OCI-M1 (cell line): ENCODE measurements around the gene EDDM13.
"Not testable (repeated sequence)": the region's sequence is repeated elsewhere in the genome, so short reads cannot be mapped to it uniquely, and the experiment has no call there.

Source experiments
- DNase-seq: peaks from one replicate; lab custom pipeline; 2025; lab: John Stamatoyannopoulos, UW

The EDDM13 gene, protein sequence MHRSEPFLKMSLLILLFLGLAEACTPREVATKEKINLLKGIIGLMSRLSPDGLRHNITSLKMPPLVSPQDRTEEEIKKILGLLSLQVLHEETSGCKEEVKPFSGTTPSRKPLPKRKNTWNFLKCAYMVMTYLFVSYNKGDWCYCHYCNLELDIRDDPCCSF

DNA sequence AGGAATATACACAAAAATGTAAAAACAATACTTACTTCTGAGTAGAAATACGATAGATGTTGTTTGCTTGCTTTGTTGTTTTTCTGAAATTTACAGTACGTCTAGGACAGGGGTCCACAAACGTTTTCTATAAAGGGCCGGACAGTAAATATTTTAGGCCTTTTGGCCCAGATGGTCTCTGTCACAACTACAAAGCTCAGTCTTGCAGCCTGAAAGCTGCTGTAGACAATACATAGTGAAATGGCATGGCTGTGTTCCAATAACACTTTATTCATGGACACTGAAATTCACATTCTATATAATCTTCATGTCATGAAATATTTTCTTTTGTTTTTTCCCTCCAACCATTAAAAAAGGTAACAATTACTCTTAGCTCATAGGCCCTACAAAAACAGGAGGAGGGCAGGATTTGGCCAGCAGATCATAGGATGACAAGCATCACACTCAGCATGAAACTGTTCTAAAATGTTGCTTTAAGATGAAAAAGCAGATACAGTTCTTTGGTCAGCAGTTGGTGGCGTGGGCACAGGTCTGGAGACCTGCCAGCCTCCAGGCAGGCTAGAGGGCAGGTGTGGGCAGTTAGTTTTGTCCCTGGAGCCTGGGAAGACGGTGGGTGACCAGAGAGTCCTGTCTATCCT, at the start of gene EDDM13:
EDDM13 (plus strand) TSS at position 588 of the 638 bp plus-strand sequence. CDS start 87 bp downstream, outside the sequence.
- DNase-seq: no peak

DNA sequence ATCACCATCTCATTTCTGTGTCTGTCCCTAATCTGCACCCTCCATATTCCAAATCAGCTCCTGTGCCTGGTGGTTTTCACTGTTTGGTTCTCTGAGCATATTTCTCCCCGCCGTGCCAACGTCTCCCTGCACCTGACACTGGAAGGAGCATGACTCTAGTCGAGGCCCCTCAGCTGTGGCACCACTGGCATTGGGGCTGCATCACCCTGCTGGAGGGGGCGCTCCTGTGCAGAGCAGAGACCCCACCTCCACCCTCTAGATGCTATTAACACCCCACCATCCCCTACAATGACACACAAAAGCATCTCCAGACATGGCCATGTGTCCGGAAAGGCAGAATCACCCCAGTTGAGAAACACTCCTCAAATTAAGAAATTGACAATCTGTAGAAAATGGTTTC, 49.6 kb upstream of the EDDM13 start:
- no peak for DNase-seq

DNA sequence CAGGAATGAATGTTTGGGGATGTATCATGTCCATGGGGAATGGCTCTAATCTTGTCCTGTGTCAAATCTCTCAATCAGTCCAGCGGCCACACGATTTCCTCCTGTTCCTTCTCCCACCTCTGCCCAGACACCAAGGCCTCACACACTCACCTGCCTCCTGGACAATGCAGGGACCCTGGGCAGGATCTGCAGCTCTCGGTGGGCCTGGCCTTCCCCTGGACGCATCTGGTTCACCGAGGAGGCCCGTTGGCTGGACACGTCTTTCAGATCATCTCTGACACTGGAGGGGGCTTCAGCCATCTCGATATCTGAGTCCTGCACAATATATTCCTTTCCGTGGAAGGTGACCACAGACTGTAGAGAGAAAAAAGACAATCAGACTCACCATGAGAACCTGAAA, 49.1 kb upstream of the EDDM13 start:
- DNase-seq: no peak

DNA sequence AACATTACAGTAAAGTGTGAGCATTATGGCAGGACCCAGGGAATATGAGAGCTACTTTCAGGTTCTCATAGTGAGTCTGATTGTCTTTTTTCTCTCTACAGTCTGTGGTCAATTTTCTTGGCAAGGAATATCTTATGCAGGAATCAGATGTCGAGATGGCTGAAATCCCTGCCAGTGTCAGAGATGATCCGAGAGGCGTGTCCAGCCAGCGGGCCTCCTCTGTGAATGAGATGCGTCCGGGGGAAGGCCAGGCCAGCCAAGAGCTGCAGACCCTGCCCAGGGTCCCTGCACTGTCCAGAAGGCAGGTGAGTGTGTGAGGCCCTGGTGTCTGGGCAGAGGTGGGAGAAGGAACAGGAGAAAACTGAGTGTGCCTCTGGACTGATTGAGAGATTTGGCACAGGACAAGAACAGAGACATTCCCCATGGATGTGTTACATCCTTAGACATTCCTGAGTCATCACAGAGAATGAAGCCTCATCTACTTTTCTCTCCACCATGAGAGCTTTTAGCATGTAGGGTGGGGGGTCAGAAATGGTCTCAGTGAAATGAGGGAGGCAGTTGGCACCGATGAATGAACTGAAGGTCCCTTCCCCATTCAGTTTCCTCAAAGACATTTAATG, 27.3 kb upstream of the EDDM13 start:
- DNase-seq: no peak

DNA sequence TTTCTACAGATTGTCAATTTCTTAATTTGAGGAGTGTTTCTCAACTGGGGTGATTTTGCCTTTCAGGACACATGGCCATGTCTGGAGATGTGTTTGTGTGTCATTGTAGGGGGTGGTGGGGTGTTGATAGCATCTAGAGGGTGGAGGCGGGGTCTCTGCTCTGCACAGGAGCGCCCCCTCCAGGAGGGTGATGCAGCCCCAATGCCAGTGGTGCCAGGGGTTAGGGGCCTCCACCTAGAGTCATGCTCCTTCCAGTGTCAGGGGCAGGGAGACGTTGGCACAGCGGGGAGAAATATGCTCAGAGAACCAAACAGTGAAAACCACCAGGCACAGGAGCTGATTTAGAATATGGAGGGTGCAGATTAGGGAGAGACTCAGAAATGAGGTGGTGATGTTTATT, 26.8 kb upstream of the EDDM13 start:
- not testable (repeated sequence) for DNase-seq

DNA sequence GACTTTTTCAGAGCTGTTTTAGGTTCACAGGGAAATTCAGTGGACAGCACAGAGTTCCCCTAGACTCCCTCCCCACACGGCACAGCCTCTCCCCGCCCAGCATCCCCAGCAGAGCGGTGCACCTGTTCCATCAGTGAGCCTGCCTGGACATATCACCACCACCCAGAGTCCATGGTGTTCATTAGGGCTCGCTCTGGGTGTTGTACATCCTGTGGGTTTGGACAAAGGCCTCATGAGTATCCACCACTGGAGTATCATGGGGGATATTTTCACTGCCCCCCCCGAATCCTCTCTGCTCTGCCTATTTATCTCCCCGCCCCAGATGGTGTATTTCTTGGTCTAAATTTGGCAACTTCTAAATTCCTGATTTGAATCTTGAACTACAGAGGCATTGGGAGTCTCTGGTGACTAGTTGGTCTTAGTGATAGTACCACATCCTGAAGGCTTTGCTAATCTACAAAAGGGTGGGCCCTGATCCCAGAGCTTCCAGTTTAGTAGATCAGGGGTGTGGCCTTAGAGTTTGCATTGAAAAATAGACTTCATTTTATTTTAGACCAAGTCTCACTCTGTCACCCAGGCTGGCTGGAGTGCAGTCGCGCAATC, 23.7 kb upstream of the EDDM13 start:
- DNase-seq: peak; percentile 93

DNA sequence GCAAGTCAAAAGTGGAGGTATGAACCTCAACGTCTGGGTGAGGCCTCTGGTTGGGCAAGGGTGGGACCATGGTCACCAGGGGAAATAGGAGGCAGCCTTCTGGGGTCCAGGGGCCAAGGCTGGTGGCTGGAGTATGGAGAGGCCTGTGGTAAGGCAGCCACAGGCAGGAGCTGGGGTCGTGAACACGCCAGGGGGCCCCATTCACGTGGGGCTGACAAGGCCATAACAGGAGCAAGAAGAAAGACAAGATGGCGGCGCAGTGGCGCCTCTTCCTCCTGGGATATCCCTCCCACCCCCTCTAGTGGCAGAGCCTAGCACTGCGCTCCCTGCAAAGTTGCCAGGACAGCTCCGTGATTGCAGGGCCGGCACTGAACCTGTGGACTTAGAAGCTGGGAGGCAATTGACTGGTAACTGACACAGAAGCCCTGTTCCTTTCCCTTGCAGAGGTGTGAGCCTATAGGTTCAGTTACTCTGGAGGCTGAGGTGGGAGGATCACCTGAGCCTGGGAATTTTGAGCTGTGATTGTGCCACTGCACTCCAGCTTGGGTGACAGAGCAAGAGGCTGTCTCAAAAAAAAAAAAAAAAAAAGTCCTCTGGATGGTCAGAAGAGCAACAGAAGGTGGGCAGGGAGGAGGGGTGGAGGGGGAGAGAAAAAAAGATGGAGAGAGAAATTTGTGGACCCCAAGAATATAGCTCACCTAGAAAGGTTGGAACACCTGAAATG, 19.7 kb upstream of the EDDM13 start:
- peak; percentile 94 for DNase-seq

DNA sequence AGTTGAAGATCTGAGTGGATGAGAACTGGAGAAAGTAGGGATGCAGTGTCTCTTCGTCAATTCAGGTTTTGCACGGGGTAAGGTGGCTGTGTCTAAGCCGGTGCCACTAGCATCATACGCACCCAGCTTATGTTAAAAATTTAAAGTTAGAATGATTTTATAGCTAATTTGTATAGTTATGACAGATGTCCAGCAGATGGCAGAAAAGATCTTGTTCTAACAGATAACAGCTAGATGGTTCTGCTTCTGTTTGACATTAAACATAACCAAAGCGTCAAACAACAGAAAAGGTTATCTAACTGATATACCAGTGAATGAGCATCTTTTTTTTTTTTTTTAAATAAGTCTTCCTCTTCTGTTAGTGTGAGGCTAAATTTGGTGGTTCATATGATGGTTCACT, 18.8 kb upstream of the EDDM13 start:
- DNase-seq: peak; percentile 91

DNA sequence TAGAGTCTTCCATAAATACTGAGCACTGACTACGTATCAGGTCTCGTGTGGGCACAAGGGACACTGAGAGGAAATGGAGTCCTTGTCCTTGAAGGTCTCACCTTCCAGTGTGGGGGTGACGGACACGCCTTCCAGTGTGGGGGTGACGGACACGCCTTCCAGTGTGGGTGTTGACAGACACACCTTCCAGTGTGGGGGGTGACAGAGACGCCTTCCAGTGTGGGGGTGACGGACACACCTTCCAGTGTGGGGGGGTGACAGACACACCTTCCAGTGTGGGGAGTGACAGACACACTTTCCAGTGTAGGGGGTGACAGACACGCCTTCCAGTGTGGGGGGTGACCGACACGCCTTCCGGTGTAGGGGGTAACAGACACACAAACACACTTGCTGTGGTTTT, 14.3 kb upstream of the EDDM13 start:
- DNase-seq: no peak

DNA sequence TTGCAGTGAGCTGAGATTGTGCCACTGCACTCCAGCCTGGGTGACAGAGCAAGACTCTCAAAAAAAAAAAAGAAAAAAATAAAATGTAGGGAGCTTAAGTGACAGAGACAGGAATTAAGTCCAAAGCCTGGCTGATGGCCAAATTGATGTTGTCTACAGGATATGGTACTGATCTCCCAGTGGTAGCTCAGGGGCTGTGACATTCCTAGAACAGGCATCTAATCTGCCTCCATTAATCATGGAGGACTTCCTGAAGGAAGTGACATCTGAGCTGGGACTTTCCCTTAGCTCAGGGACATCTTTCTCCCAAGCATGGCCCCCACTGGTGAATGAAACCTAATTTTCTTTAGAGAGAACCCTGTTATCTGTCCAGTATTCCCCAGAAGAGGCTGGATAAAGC, 11.4 kb upstream of the EDDM13 start:
- peak; percentile 3 for DNase-seq

DNA sequence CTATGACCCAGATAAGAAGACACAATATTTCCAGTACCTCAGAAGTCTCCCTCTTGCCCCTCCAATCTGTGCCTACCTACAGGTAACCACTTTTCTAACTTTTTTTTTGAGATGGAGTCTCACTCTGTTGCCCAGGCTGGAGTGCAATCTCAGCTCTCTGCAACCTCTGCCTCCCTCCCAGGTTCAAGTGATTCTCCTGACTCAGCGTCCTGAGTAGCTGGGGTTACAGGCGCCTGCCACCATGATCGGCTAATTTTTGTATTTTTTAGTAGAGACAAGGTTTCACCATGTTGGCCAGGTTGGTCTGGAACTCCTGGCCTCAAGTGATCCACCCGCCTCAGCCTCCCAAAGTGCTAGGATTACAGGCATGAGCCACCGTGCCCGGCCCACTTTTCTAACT, 10.6 kb upstream of the EDDM13 start:
- not testable (repeated sequence) for DNase-seq

DNA sequence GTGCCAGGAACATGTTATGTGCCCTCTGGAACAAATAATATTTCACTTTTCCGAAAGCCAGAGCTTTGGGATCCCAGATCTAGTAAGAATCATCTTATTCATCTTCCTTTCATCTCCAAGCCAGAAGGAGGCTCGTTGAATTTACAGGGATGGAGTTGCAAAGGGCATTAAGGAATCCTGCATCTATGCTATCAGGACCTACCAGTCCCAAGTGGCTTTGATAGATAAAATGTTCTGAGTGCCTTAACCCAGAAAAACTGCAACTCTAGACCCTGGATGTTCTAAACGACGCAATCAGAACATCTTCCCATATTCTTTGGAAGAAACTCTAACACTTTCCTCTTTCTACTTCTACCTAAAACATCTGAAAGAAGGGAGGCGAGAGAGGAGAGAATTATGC, 9.2 kb upstream of the EDDM13 start:
- DNase-seq: peak; percentile 5

DNA sequence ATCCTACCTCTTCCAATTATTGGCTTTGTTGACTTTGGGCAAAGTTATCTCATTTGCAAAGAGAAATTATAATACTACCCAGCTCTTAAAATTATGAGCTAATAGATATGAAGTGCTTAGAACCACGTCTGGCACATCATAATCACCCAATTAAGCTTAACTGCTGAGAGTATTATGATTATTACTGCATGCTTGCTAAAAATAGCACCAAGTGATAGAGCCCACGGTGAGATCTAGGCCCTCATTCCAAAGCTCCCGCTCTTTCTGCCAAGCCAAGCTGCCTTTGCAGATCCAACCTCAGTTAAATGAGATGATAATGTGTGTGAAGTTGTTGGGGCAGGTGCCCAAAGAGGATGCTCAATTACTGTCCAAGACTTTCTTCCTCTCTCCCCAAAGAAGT, 6.5 kb upstream of the EDDM13 start:
- no peak for DNase-seq

DNA sequence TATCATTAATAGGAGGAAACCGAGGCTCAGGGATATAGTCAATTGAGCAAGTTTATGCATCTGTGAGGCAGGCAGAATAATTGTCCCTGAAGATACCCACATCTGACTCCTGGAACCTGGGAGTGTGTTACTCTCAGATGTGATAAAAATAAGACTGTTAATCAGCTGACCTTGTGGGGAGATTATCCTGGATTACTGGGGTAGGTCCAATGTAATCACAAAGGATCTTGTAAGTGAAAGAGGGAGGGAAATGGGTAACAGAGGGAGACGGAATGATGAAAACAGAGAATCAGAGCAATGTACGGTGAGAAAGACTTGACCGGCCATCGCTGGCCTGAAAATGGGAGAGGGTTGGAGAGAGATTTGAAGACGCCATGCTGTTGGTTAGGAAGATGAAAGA, 3.2 kb upstream of the EDDM13 start:
- no peak for DNase-seq

DNA sequence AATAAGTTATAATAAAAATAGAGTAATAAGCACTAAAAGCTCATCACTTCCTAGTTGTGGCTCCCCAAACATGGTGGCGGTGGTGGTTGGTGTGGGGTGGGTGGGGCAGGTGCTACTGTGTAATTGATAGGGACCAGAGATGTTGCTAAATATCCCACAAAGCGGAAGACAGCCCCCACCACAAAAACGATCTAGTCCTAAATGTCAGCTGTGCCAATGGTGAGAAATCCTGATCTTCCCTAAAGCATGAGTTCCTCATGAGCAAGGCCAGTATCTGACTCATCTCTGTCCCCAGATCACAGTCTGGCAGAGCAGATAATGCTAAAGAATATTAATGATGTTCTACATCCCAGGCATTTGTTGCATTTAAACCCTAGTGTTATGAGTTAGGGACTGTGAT, 1.9 kb upstream of the EDDM13 start:
- peak; percentile 95 for DNase-seq

DNA sequence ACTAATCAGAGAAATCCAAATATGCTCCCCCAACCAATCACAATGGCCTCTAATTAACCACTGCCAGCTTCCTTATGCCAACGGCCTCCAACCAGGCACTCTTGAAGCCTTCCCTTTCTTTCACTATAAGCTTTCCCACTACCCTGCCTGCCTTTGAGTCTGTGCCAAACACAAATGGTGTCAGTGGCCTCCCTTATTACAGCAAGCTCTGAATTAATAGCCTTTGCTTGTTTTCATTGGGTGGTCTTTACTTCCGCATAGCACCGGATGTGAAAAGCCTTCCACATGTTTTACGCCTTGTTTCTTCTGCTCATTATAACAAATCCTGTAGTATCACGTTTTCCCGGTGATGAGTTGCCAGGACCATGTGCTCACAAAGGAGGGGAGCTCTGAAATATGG, 1.4 kb upstream of the EDDM13 start:
- no peak for DNase-seq

DNA sequence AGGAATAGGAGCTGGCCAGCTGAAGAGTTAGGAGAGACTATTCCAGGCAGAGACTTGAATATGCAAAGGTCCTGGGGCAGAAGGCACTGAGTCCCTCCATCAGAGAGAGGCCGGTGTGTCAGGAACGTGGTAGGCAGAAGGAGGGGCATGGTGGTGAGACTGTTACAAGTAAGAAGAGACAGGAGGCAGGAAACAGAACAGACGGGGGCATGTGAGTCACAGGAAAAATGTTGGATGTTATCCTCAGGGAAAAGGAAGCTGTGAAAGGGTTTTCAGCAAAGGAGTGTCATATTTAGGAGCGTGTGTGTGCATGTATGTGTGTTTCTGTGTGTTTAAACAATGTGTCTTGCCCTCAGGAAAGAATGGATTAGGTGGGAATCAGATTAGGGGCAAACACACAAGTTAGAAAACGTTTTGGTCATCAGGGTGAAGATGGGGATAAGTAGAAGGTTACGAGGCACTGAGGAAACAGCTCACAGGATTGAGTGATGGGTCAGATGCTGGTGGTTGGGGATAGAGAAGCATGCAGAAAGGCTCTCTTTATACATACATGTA, 1.1 kb downstream of the EDDM13 start:
- DNase-seq: no peak

DNA sequence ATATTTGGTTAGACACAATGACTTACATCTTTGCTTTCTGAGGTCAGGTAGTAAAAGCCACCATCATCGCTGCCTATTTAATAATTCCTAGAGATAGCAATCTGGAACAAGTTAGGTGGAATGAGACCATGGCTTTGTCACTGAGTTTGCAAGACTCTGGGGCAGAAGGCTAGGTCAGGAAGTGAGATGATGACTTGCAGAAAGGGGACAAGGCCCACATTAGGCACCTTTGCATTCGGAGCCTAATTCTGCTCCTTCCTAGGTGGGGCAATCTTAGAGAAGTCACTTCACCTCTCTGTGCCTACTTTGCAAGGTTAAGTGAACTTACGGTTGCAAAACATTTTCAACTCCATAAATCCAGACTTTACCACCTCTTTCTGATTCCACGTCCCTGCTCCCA, 10.3 kb downstream of the EDDM13 start:
- no peak for DNase-seq

DNA sequence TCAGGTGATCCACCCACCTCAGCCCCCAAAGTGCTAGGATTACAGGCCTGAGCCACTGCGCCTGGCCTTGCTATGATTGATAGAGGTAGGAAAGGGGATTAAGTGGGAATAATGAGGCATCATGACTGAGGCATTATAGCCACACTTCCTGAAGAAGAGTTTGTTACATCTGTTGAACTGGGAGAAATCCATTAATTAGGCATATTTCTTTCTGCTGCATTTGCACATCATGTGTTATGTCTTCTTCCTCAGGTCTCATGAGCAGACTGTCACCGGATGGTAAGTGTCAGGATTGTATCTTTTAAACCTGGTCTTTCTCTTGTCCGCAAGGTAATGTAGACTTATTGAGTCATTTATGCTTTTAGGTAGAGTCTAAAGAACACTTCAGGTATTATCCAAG, 12.2 kb downstream of the EDDM13 start:
- no peak for DNase-seq

DNA sequence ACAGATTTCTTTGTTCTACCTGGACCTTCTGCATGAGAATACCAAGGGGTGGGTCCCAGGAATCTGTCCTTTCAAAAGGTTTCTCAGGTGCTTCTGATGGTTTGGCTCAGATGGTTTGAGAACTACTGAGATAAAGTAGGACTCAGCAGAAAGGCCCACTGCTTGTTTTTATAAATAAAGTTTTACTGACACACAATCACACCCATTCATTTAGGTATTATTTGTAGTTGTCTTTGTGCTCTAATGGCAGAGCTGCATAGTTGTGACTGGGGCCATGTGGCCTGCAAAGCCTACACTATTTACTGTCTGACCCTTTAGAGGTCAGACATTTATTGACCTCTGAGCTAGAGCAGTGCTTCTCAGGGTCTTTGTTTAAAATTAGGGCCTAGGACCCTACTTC, 17.6 kb downstream of the EDDM13 start:
- no peak for DNase-seq

DNA sequence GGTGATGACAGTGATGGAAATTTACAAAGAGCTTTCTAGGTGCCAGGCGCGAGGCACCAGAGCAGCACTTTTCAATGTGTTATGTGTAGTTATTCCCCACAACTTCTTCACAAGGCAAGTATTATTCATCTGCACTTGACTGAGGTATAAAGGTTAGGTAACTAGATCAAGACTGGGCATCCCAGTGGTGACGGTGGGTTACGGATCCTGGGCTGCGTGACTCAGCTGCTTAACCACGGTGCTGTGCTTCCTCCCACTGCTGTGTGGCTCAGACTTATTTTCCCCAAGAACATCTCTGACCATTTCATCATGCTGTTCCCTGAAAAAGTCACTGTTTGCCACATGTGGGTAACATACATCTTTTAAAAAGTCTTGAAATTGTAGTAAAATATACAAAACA, 19.3 kb downstream of the EDDM13 start:
- no peak for DNase-seq

DNA sequence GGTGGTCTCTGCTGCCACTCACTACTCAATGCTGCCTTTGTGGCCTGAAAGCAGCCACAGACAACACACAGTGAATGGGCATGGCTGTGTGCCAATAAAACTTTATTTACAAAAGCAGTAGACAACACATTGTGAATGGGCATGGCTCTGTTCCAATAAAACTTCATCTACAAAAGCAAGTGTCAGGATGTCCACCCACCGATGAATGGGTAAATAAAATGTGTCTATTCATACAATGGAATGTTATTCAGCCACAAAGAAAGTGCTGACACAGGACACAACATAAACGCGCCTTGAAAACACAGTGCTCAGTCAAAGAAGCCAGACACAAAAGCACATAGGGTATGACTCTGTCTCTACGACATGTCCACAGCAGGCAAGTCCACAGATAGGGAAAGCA, 22.0 kb downstream of the EDDM13 start:
- no peak for DNase-seq
